HG03575 (cell line): ENCODE measurements around the gene ECI2.

Experiments used
- ATAC-seq: cut with Tn5 transposase; IDR thresholded peaks from one replicate; pipeline ENCODE4 v1.9.1; 2021; ENCODE audit not compliant: unreplicated experiment, insufficient number of reproducible peaks, low FRiP score; ENCODE audit errors: extremely low read depth

ECI2 gene

DNA sequence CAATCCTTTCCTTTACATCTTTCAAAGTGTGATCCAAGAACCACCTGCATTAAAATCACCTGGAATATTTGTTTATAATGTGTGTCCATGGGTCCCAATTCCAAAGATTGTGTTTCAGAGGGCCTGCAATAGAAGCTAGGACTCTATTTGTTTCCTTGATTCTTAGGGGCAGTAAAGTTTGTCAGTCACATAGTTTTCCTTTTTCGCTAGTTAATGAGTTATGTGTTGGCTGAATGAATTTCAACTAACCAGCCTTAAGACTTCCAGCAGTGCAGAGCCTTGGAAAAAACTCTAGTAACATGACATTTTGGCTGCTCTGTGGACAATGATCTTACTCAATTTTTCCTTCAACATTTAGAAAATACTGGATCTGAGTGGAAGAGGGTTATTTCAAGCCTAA, 67.7 kb downstream of the ECI2 start:
- ATAC-seq = no peak

DNA sequence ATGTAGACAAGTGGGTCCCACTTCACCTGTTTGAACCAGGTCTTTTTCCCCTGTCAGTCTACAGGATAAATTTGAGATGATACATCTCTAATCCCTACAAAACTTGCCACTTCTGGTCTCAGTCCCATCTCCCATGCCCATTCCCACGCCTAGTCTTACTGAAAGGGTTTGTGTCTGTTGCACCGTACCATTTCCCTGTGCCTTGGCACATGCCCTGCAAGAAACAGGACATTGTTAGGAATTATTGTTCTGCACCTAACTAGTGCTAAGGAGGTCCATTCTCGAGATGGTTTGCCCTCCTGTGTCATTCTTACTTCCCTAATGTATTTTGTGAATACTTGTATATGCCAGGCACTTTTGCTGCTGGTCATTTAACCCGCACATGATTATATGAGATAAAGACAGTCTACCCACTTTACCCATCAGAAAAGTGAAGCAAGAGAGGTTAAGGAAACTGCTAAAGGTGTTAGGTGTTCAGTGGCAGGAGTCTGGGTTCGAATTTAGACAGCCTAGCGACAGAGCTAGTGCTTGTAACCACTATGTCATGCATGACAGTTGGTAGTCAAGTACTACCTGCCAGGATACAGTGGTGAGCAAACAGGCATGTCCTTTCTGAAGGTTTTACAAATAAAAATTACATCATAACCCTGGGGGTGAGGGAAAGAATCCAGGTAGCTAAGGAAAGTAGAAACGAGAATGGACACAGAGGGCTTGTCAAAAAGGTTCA, 69.2 kb downstream of the ECI2 start:
- ATAC-seq = no peak
